ENCODE results near the gene RBM15B. TPM values are rescaled to one million over a fixed set of nuclear protein-coding genes. Genes with fewer than 3 reads are reported as not detected.
"Not testable (repeated sequence)": the region's sequence is repeated elsewhere in the genome, so short reads cannot be mapped to it uniquely, and the experiment has no call there.

The RBM15B gene
- total RNA-seq, 8 experiments from 2014 or later: 16.0 to 45.2 (median 25.9) TPM

DNA sequence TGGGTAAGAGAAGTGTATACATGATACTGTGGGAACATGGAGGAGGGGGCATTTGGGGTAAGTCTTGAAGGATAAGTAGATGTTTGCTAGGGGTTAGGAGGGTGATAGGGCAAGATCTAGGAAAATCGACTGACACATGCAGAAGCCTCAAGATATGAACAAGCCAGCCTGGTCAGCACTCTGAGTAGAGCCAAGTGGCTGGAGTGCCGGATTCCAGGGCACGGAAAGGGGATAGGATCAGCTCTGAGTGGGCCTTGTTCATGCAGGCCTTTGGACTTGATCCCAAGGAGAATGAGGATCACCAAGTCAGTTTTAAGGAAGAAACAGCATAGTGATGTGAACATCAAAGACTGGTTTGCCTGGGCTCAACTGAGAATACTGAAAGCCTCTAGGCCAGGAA lies 30.3 kb upstream of the RBM15B start:
- in situ Hi-C loops (cut with MboI; ENCODE audit: low pct_unique_long_range_greater_than_20kb in 2 of 9, low sequenced_read_pairs in 9 of 9, unreplicated experiment in 9 of 9): loop anchor here in 6 of 9 experiments (25.0 kb wide), 4 partner anchors 249 to 749 kb away; partner anchors contain the start of genes CISH (in 5 of the 6), MAPKAPK3 (in 5 of the 6) and DOCK3 (in 1 of the 6)
- Histone ChIP-seq H3K27ac (no peak overlapping the region), H3K4me3 (no peak overlapping the region), H3K4me1 (replicated peaks in 1 of 2) (no peaks in the 10 kb centered on the region)
- WGBS, 10 experiments: 40 to 100% (median 90%) methylated on average over 1 to 3 of the region's 3 CpGs; no CpG with 5 or more reads in 4 of the 10 experiments
- ATAC-seq (replicated peaks in 6 of 8): no peak

DNA sequence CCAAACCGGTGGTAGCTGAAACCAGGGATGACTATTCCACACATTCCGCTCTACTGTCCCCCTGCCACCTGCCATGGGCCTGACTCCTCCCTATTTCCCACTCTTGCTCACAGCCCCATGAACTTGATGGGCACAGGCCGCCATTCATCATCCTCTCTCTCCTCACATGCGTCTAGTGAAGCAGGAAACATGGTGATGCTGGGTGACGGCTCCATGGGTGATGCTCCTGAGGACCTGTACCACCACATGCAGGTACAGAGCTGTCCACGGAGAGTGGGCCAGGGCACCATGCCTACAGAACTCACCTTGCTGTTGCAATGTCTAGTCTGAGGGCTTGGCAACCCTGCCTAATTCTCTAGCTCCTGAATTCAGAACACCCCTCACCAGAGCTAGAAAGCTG lies 29.3 kb upstream of the RBM15B start:
- in situ Hi-C loops (cut with MboI; ENCODE audit: low pct_unique_long_range_greater_than_20kb in 2 of 9, low sequenced_read_pairs in 9 of 9, unreplicated experiment in 9 of 9): loop anchor here in 6 of 9 experiments (25.0 kb wide), 4 partner anchors 249 to 749 kb away; partner anchors contain the start of genes CISH (in 5 of the 6), MAPKAPK3 (in 5 of the 6) and DOCK3 (in 1 of the 6)
- Histone ChIP-seq H3K4me1 (replicated peaks in 1 of 2) (no peaks in the 10 kb centered on the region), H3K27ac (no peak overlapping the region), H3K4me3 (no peak overlapping the region)
- ATAC-seq (replicated peaks in 6 of 8): no peak
- 70 to 92% (median 80%) methylated on average over 1 to 2 of the region's 6 CpGs; no CpG with 5 or more reads in 7 of the 10 experiments for WGBS, 10 experiments

DNA sequence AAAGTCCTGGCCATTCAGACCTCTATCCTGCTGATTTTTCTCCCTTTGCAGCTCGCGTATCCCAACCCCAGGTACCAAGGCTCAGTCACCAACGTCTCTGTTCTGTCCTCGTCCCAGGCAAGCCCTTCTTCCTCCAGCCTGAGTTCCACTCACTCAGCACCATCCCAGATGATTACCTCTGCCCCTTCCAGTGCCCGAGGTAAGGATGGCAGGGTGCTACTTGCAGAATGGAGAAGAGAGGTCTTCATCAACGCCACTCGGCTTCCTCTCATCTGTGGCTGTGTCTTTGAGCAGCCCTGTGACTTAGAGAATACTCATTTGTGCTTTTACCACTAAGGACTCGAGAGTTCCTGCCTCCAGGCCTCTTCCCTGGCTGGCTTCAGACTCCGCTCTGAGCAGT lies 28.6 kb upstream of the RBM15B start:
- Histone ChIP-seq H3K4me3 (no peak overlapping the region), H3K27ac (no peak overlapping the region), H3K4me1 (replicated peaks in 1 of 2) (no peaks in the 10 kb centered on the region)
- 56 to 100% (median 79%) methylated on average over 2 to 8 of the region's 9 CpGs; no CpG with 5 or more reads in 3 of the 10 experiments for WGBS, 10 experiments
- in situ Hi-C loops (cut with MboI; ENCODE audit: low pct_unique_long_range_greater_than_20kb in 2 of 9, low sequenced_read_pairs in 9 of 9, unreplicated experiment in 9 of 9): loop anchor here in 6 of 9 experiments (25.0 kb wide), 4 partner anchors 250 to 750 kb away; partner anchors contain the start of genes CISH (in 5 of the 6), MAPKAPK3 (in 5 of the 6) and DOCK3 (in 1 of the 6)
- no peak for ATAC-seq (replicated peaks in 6 of 8)

DNA sequence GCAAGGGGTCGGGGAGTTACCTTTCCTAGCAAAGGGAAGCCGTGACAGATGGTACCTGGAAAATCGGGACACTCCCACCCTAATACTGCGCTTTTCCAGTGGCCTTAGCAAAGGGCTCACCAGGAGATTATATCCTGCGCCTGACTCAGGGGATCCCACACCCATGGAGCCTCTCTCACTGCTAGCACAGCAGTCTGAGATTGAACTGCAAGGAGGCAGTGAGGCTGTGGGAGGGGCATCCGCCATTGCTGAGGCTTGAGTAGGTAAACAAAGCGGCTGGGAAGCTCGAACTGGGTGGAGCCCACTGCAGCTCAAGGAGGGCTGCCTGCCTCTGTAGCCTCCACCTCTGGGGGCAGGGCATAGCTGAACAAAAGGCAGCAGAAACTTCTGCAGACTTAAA lies 22.8 kb upstream of the RBM15B start:
- H3K4me3 ChIP-seq; H3K4me1 ChIP-seq (replicated peaks in 1 of 2); ATAC-seq (replicated peaks in 6 of 8); H3K27ac ChIP-seq: not testable (repeated sequence)
- in situ Hi-C loops (cut with MboI; ENCODE audit: low pct_unique_long_range_greater_than_20kb in 2 of 9, low sequenced_read_pairs in 9 of 9, unreplicated experiment in 9 of 9): loop anchor here in 6 of 9 experiments (25.0 kb wide), 4 partner anchors 256 to 756 kb away; partner anchors contain the start of genes CISH (in 5 of the 6), MAPKAPK3 (in 5 of the 6) and DOCK3 (in 1 of the 6)
- 82 to 100% (median 90%) methylated on average over 2 to 5 of the region's 8 CpGs; no CpG with 5 or more reads in 7 of the 10 experiments for WGBS, 10 experiments

DNA sequence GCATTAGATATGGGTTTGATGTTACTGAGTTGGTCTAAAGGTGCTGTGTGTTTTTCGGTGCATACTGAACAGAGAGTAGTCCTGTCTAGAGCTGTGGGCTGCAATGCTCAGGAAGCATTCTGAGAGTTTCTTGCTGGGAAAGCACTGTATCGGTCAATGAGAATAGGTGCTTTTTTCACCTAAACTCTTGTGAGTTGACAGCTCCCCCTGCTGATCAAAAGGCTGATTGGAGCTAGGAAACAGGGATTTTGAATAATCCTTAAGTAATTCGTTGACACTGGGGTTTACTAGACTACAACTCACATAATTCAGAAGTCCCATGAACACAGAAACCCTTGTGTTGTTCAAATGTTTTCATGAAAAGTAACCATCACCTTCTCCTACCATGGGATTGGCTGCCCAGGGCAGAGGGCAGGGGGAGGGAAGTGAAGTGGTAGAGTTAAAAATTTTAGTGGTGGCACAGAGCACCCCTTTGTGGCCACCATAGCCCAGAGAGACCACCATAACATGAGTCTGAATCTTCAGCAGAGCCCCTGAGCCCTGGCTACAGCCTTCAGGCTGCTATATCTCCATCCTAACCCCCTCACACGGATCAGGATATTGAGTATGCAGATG lies 19.0 kb upstream of the RBM15B start:
- Histone ChIP-seq H3K4me1 (replicated peaks in 1 of 2) (no peaks in the 10 kb centered on the region), H3K4me3 (no peak overlapping the region), H3K27ac (no peak overlapping the region)
- peak in 7 of 8 experiments; percentile 32 to 84 (median 76) for ATAC-seq (replicated peaks in 6 of 8)
- in situ Hi-C loops (cut with MboI; ENCODE audit: low pct_unique_long_range_greater_than_20kb in 2 of 9, low sequenced_read_pairs in 9 of 9, unreplicated experiment in 9 of 9): loop anchor here in 6 of 9 experiments (10.0 to 25.0 kb wide), 5 partner anchors 260 to 760 kb away; partner anchors contain the start of genes CISH (in 5 of the 6), MAPKAPK3 (in 5 of the 6) and DOCK3 (in 1 of the 6)
- 0 to 33% (median 8%) methylated on average over 1 to 3 of the region's 4 CpGs; no CpG with 5 or more reads in 3 of the 10 experiments for WGBS, 10 experiments

DNA sequence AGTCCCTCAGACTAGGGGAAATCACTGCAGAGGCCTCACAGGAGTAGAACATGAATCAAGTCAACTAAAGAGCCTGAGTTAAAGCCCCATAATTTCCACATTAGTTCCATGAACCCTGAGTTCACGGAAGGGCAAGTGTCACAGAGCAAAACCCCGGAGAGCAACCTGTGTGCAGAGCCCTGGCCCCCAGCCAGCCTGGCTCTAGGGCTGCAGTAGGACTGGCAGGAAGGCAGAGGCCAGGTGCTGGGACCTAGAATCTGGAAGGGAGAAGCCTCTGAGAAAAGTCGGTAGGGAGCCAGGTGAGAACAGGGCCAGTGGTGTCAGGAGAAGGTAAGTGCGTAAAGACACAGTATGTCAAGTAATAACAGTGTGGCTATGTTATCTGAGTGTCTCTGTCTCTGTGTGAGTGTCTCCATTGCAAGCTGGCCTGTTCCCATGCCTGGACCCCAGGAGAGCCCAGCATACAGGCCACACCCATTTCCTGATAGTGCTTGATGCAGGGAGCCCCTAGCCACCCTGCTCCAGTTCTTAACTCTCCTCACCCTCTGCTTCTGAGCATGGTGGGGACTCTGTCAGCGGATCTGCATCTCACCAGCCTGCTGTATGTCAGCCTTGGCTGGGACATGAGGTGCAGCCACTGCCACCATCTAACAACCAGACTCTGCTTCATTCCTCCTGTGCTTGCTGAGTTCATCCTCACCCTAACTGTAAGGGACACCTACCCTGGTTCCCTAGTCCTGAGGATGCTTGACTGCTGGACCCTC lies 17.2 kb upstream of the RBM15B start:
- H3K4me3 ChIP-seq: no peak overlapping the region
- H3K27ac ChIP-seq: no peak overlapping the region
- in situ Hi-C loops (cut with MboI; ENCODE audit: low pct_unique_long_range_greater_than_20kb in 2 of 9, low sequenced_read_pairs in 9 of 9, unreplicated experiment in 9 of 9): loop anchor here in 6 of 9 experiments (10.0 to 25.0 kb wide), 5 partner anchors 262 to 762 kb away; partner anchors contain the start of genes CISH (in 5 of the 6), MAPKAPK3 (in 5 of the 6) and DOCK3 (in 1 of the 6)
- no peak for ATAC-seq (replicated peaks in 6 of 8)
- H3K4me1 ChIP-seq (replicated peaks in 1 of 2): no peaks in the 10 kb centered on the region
- 67 to 100% (median 93%) methylated on average over 1 to 2 of the region's 5 CpGs; no CpG with 5 or more reads in 6 of the 10 experiments for WGBS, 10 experiments

- no peak overlapping the region for H3K27ac ChIP-seq
- WGBS, 10 experiments: 80 to 100% (median 94%) methylated on average over 1 to 6 of the region's 11 CpGs; no CpG with 5 or more reads in 1 of the 10 experiments
- H3K4me3 ChIP-seq: no peak overlapping the region
- in situ Hi-C loops (cut with MboI; ENCODE audit: low pct_unique_long_range_greater_than_20kb in 2 of 9, low sequenced_read_pairs in 9 of 9, unreplicated experiment in 9 of 9): loop anchor here in 6 of 9 experiments (10.0 to 25.0 kb wide), 5 partner anchors 262 to 762 kb away; partner anchors contain the start of genes CISH (in 5 of the 6), MAPKAPK3 (in 5 of the 6) and DOCK3 (in 1 of the 6)
- H3K4me1 ChIP-seq (replicated peaks in 1 of 2): no peaks in the 10 kb centered on the region
- no peak for ATAC-seq (replicated peaks in 6 of 8)
Observed at GRCh38 chr3:51374456-51374855, 16.6 kb upstream of the RBM15B start.

GRCh38 chr3:51375136-51375535 lies 15.9 kb upstream of the RBM15B start:
- in situ Hi-C loops (cut with MboI; ENCODE audit: low pct_unique_long_range_greater_than_20kb in 2 of 9, low sequenced_read_pairs in 9 of 9, unreplicated experiment in 9 of 9): loop anchor here in 4 of 9 experiments (10.0 to 25.0 kb wide), 2 partner anchors 270 to 763 kb away; partner anchors contain the start of genes CISH (in 3 of the 4) and MAPKAPK3 (in 3 of the 4)
- Histone ChIP-seq H3K4me3 (no peak overlapping the region), H3K4me1 (replicated peaks in 1 of 2) (no peaks in the 10 kb centered on the region), H3K27ac (no peak overlapping the region)
- ATAC-seq (replicated peaks in 6 of 8): no peak

DNA sequence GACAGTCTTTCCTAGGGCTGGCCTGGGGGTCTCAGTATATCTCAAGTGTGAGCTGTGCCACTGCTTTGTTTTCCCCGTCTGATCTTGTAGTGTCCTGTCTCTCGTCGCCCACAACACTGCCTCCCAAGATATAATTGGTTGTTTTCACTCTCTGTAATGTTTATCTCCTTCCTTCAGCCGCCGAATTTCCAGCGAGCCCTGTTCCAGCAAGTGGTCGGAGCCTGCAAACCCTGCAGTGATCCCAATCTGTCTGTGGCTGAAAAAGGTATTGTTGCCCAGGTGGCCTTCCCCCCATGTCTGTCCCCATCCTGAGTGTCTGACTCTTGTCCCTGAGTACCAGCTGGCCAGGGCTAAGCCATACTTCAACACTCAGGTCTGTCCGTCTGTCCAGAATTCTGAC lies 15.5 kb upstream of the RBM15B start:
- no peak for ATAC-seq (replicated peaks in 6 of 8)

DNA sequence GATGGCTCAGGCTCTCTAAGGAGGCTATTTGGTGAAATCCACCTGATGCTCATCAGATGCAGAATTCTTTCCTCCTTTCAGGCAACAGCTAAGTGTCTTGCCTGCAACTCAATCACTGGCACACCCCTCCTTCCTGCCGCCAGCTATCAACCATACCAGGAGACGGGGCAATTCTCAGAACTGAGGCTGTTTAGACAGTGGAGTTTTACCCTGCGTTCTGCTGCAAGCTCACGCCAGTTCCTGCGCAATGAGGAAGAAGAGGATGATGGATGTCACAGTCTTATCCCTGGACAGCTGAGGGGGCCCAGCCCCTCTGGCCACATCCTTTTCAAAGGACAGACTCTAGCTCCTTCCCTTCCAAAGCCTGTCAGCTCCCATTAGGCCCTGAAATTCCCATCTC lies 13.0 kb upstream of the RBM15B start:
- 93 to 100% (median 99%) methylated on average over 2 to 5 of the region's 5 CpGs; no CpG with 5 or more reads in 6 of the 10 experiments for WGBS, 10 experiments
- ATAC-seq (replicated peaks in 6 of 8): no peak
- in situ Hi-C loops (cut with MboI; ENCODE audit: low pct_unique_long_range_greater_than_20kb in 2 of 9, low sequenced_read_pairs in 9 of 9, unreplicated experiment in 9 of 9): loop anchor here in 4 of 9 experiments (10.0 to 25.0 kb wide), 2 partner anchors 273 to 766 kb away; partner anchors contain the start of genes CISH (in 3 of the 4) and MAPKAPK3 (in 3 of the 4)
- peaks cover 0 to under 1% of the 10 kb centered on the region in 2 donors for H3K4me1 ChIP-seq (replicated peaks in 1 of 2)
- H3K4me3 ChIP-seq: no peak overlapping the region
- no peak overlapping the region for H3K27ac ChIP-seq

More for the DNA sequence above, 15.5 kb upstream of the RBM15B start:
- no peaks in the 10 kb centered on the region for H3K4me1 ChIP-seq (replicated peaks in 1 of 2)
- no peak overlapping the region for H3K4me3 ChIP-seq
- WGBS, 10 experiments: 67 to 100% (median 90%) methylated on average over 1 to 4 of the region's 8 CpGs; no CpG with 5 or more reads in 4 of the 10 experiments
- H3K27ac ChIP-seq: no peak overlapping the region
- in situ Hi-C loops (cut with MboI; ENCODE audit: low pct_unique_long_range_greater_than_20kb in 2 of 9, low sequenced_read_pairs in 9 of 9, unreplicated experiment in 9 of 9): loop anchor here in 4 of 9 experiments (10.0 to 25.0 kb wide), 2 partner anchors 271 to 763 kb away; partner anchors contain the start of genes CISH (in 3 of the 4) and MAPKAPK3 (in 3 of the 4)

GRCh38 chr3:51378726-51379125 lies 12.4 kb upstream of the RBM15B start:
- Histone ChIP-seq H3K4me3 (no peak overlapping the region), H3K4me1 (replicated peaks in 1 of 2) (peaks cover 4 to 7% of the 10 kb centered on the region in 2 donors), H3K27ac (no peak overlapping the region)
- no peak for ATAC-seq (replicated peaks in 6 of 8)
- 80 to 100% (median 83%) methylated on average over 1 to 2 of the region's 2 CpGs; no CpG with 5 or more reads in 7 of the 10 experiments for WGBS, 10 experiments
- in situ Hi-C loops (cut with MboI; ENCODE audit: low pct_unique_long_range_greater_than_20kb in 2 of 9, low sequenced_read_pairs in 9 of 9, unreplicated experiment in 9 of 9): loop anchor here in 4 of 9 experiments (10.0 to 25.0 kb wide), 2 partner anchors 274 to 766 kb away; partner anchors contain the start of genes CISH (in 3 of the 4) and MAPKAPK3 (in 3 of the 4)

- 68 to 100% (median 71%) methylated on average over 1 to 7 of the region's 8 CpGs; no CpG with 5 or more reads in 5 of the 10 experiments for WGBS, 10 experiments
- ATAC-seq (replicated peaks in 6 of 8): no peak
- in situ Hi-C loops (cut with MboI; ENCODE audit: low pct_unique_long_range_greater_than_20kb in 2 of 9, low sequenced_read_pairs in 9 of 9, unreplicated experiment in 9 of 9): loop anchor here in 4 of 9 experiments (10.0 to 25.0 kb wide), 2 partner anchors 274 to 767 kb away; partner anchors contain the start of genes CISH (in 3 of the 4) and MAPKAPK3 (in 3 of the 4)
- Histone ChIP-seq H3K4me3 (no peak overlapping the region), H3K27ac (no peak overlapping the region), H3K4me1 (replicated peaks in 1 of 2) (peaks cover 7% of the 10 kb centered on the region in 2 donors)
Observed at GRCh38 chr3:51379301-51379700, 11.8 kb upstream of the RBM15B start.
